ENCODE measurements around the gene FIGNL1. TPM values are rescaled to one million over a fixed set of nuclear protein-coding genes. Genes with fewer than 3 reads are reported as not detected.

The FIGNL1 gene
- total and polyA plus RNA-seq, 2 of the 4 experiments (the other 2 are of a cell fraction) = 8.2 to 27.1 TPM

GRCh38 chr7:50496569-50496968, 46.4 kb upstream of the FIGNL1 start:
- dilution Hi-C loops (cut with HindIII; ENCODE audit: low sequenced_read_pairs, unreplicated experiment) = no loop called here
- no peaks in the 10 kb centered on the region for H3K9me1 ChIP-seq (ENCODE audit: insufficient read depth, low read length)
- no peak for ATAC-seq (ENCODE audit: low read depth)

More at GRCh38 chr7:50496569-50496968, 46.4 kb upstream of the FIGNL1 start:
- Histone ChIP-seq H4K91ac (ENCODE audit: insufficient read depth, low read depth, low read length) (no peak overlapping the region), H4K5ac (ENCODE audit: low read depth, low read length) (no peak overlapping the region), H2AFZ (replicated peaks; ENCODE audit: low read length, poor library complexity) (no peak overlapping the region), H3K9me3 (ENCODE audit: control insufficient read depth, insufficient read depth, low read length) (no peaks in the 10 kb centered on the region), H2AK9ac (replicated peaks; ENCODE audit: low read depth, low read length, poor library complexity) (no peak overlapping the region), H3K79me1 (ENCODE audit: low read depth in 1 of 2, low read length in 2 of 2) (no peaks in the 10 kb centered on the region), H2BK120ac (ENCODE audit: low read depth, low read length) (no peak overlapping the region), H3K36me3 (ENCODE audit: control insufficient read depth, insufficient read depth, low read length) (no peaks in the 10 kb centered on the region), H4K8ac (ENCODE audit: low read depth in 2 of 2, low read length in 2 of 2) (no peak overlapping the region), H3K4me2 (ENCODE audit: low read depth, low read length) (no peak overlapping the region), H3K9ac (ENCODE audit: low read depth, low read length) (no peak overlapping the region), H3K4ac (ENCODE audit: low read depth, low read length) (no peak overlapping the region), H3K4me3 (ENCODE audit: insufficient read depth, low read depth, low read length) (no peak overlapping the region), H3K23ac (ENCODE audit: low read depth, low read length) (no peak overlapping the region), H2BK20ac (ENCODE audit: low read depth, low read length) (no peak overlapping the region), H2BK15ac (ENCODE audit: low read depth, low read length) (no peak overlapping the region), H3K18ac (ENCODE audit: low read depth, low read length) (no peak overlapping the region), H2BK5ac (ENCODE audit: low read depth, low read length, poor library complexity, severe bottlenecking) (no peak overlapping the region), H2AK5ac (ENCODE audit: low read depth, low read length) (no peak overlapping the region), H3K4me1 (ENCODE audit: control insufficient read depth, insufficient read depth, low read length) (no peaks in the 10 kb centered on the region; the same call in 1 of the 2 replicates), H3K27me3 (ENCODE audit: control insufficient read depth, insufficient read depth, low read length) (peaks cover 14% of the 10 kb centered on the region), H3K14ac (replicated peaks; ENCODE audit: low read depth, low read length) (no peak overlapping the region), H3K56ac (ENCODE audit: extremely low read depth, insufficient read depth, low read length) (no peak overlapping the region), H3K27ac (ENCODE audit: insufficient read depth, low read length) (no peak overlapping the region), H4K20me1 (ENCODE audit: insufficient read depth, low read length) (no peaks in the 10 kb centered on the region)
- in situ Hi-C loops (cut with MboI; ENCODE audit: low sequenced_read_pairs) = no loop called here
- ChIA-PET CTCF (no interaction called here), POLR2A (ENCODE audit: unreplicated experiment) (no interaction called here)
- 40% methylated on average over 1 of the region's 6 CpGs; no CpG with 5 or more reads in 1 of the 2 experiments for WGBS, 2 experiments (ENCODE audit: extremely low coverage in 2 of 2, insufficient read length in 1 of 2)
- DNase-seq = no peak
- intact Hi-C loops (cut with micrococcal nuclease) = no loop called here
- TF ChIP-seq CHD1 (IDR thresholded peaks at IDR 0.05; ENCODE audit: low read depth, low read length) (no peak), BHLHE40 (IDR thresholded peaks at IDR 0.05; ENCODE audit: low read depth, low read length) (no peak), SMC3 (IDR thresholded peaks at IDR 0.05; ENCODE audit: low read depth, low read length) (no peak), ELK1 (IDR thresholded peaks at IDR 0.05; ENCODE audit: borderline replicate concordance, low read depth, low read length) (no peak), MAFK (IDR thresholded peaks at IDR 0.05; ENCODE audit: low read depth, low read length) (no peak), RCOR1 (IDR thresholded peaks at IDR 0.05; ENCODE audit: insufficient replicate concordance, low read length) (no peak), RFX5 (IDR thresholded peaks at IDR 0.05; ENCODE audit: low read depth, low read length) (no peak), USF2 (IDR thresholded peaks at IDR 0.05; ENCODE audit: low read depth, low read length) (no peak), CTCF (conservative IDR thresholded peaks at IDR 0.05; ENCODE audit: low read depth, low read length) (no peak), RAD21 (IDR thresholded peaks at IDR 0.05; ENCODE audit: low read length) (no peak), POLR2A (IDR thresholded peaks at IDR 0.05; ENCODE audit: low read depth, low read length) (no peak), FOS (IDR thresholded peaks at IDR 0.05; ENCODE audit: low read depth, low read length) (no peak), CEBPB (IDR thresholded peaks at IDR 0.05; ENCODE audit: low read depth, low read length) (no peak), MXI1 (IDR thresholded peaks at IDR 0.05; ENCODE audit: borderline replicate concordance, low read depth, low read length) (no peak), MAZ (IDR thresholded peaks at IDR 0.05; ENCODE audit: borderline replicate concordance, low read depth, low read length) (no peak)
- BruUV-seq (replicated peaks) = no TSS peak
